ENCODE data around the gene PLEKHA6.

PLEKHA6 gene

DNA sequence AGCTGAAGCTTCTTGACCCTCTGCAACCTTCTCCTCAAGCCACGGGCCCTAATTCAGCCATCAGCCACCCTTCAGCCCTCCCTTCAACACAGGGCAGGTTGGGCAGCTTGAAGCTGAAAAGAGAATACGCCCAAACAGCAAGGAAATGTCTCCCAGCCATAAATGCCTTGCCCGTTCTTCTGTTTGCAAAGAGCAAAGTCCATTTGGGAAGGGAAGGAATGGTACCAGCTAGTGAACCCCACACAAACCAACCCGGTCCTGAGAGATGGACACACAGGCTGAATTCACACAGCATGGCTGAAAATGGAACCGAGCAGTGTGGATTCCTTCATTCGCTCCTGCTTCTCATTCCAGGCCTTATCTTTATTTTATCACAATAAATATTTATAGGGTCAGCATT lies 11.5 kb downstream of the PLEKHA6 start:
- ChIA-PET CTCF (interaction anchor here (1.4 kb wide), 1 partner anchor 47 kb away, joined by 3 read pairs; no protein-coding TSS in a partner anchor), POLR2A (ENCODE audit: low non-redundant PET) (no interaction called here)
- TF ChIP-seq, protein P1, sequence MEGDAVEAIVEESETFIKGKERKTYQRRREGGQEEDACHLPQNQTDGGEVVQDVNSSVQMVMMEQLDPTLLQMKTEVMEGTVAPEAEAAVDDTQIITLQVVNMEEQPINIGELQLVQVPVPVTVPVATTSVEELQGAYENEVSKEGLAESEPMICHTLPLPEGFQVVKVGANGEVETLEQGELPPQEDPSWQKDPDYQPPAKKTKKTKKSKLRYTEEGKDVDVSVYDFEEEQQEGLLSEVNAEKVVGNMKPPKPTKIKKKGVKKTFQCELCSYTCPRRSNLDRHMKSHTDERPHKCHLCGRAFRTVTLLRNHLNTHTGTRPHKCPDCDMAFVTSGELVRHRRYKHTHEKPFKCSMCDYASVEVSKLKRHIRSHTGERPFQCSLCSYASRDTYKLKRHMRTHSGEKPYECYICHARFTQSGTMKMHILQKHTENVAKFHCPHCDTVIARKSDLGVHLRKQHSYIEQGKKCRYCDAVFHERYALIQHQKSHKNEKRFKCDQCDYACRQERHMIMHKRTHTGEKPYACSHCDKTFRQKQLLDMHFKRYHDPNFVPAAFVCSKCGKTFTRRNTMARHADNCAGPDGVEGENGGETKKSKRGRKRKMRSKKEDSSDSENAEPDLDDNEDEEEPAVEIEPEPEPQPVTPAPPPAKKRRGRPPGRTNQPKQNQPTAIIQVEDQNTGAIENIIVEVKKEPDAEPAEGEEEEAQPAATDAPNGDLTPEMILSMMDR (conservative IDR thresholded peaks at IDR 0.05; ENCODE audit: low read depth) = no peak
- no peak overlapping the region for H3K27ac ChIP-seq
- DNase-seq (ENCODE audit: low spot score) = no peak

DNA sequence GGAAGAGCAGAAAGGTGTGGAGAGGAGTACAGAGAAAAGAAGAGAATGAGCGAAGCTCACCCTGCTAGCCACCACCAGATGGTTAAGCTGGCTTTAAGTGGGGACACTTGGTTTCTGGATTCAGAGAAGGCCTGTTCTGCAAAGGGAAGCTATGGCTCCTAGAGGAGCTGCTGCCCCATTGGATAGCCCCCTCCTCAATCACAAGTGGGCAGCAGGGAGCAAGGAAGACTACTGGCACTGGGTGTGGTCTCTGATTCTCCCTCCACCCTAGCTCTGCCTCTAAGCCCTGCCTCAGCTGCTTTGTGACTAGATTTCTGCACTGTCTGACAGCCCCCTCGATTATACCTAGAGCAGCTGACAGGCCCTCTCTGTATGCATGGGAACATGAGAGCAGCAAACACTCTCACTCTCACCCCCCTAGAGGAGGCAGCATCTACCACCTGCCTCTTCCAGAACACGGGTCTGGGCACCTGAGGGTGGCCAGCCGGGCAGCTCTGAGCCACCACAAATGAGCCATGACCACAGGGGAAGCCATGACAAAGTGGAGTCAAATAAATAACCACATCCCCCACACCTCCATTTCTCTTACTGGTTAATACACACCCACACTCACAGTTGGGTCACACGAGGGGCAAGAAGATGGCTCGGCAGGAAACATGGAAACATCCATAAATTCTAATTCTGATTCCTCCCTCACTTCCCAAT lies 13.6 kb downstream of the PLEKHA6 start:
- no peak overlapping the region for H3K27ac ChIP-seq
- TF ChIP-seq, protein P1 (conservative IDR thresholded peaks at IDR 0.05; ENCODE audit: low read depth) = no peak
- POLR2A ChIA-PET (ENCODE audit: low non-redundant PET) = no interaction called here
- no peak for DNase-seq (ENCODE audit: low spot score)
- CTCF ChIA-PET = interaction anchor here (0.6 to 1.5 kb wide), 4 partner anchors 16 to 485 kb away, joined by 3 to 5 read pairs (median 4); no protein-coding TSS in a partner anchor

DNA sequence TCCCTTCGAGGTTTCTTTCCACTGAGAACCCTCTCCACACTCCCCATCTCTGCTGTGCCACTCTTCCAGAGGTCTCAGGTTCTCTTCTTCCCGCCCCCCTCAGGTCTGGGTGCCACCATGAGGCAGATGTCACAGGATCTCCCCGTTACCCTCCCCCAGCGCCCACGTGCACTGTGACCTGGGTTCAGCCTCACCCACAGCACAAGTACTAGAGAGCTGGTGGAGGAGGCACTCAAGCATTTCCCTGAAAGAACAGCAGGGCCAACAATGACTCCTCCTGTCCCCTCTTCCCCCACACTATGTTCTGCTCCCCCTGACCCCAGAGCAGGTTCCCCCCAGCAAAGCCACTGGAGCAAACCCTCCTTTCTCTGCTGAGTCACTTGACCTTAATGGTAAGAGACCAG lies 14.3 kb downstream of the PLEKHA6 start:
- CTCF ChIA-PET = interaction anchor here (0.7 to 1.5 kb wide), 3 partner anchors 17 to 183 kb away, joined by 3 to 5 read pairs (median 4); no protein-coding TSS in a partner anchor
- H3K27ac ChIP-seq = no peak overlapping the region

DNA sequence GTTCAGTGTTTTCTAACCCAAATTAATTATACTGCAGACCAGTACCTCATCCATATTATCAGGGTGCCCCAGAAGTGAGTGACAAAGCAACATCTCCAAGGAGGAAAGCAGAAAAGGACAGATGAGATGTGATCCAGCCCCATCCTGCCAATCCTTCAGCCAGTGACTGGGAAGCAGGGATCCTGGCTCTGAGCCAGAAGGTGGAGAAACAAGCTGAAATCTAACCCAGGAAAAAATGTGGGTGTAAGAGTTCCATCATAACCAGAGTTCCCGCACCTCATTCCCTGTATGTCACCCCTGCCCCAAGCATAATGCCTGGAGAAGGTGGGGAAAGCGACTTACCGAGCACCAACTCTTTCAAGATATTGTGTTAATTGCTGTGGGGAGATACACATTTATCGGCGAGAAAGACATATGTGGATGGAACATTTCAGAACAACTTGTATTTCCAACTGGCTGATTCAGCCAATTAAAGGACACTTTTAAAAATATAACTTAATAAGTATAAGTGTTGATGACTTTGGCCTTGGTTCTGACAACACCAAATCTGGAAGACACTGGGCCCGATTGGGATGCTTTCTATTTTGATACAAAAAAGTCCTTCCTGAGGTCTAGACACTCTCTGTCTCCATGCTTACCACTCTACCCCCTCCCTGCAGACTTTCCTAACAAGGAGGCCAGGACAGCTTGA lies 14.9 kb downstream of the PLEKHA6 start:
- CTCF ChIA-PET = interaction anchor here (1.0 to 2.0 kb wide), 3 partner anchors 22 to 183 kb away, joined by 4 to 9 read pairs (median 5); no protein-coding TSS in a partner anchor
- H3K27ac ChIP-seq = no peak overlapping the region
- POLR2A ChIA-PET (ENCODE audit: low non-redundant PET) = no interaction called here
- TF ChIP-seq, protein P1 (conservative IDR thresholded peaks at IDR 0.05; ENCODE audit: low read depth) = no peak
- DNase-seq (ENCODE audit: low spot score) = peak; percentile 63

More for the DNA sequence above, 14.3 kb downstream of the PLEKHA6 start:
- POLR2A ChIA-PET (ENCODE audit: low non-redundant PET) = no interaction called here
- TF ChIP-seq, protein P1 (conservative IDR thresholded peaks at IDR 0.05; ENCODE audit: low read depth) = no peak
- no peak for DNase-seq (ENCODE audit: low spot score)

DNA sequence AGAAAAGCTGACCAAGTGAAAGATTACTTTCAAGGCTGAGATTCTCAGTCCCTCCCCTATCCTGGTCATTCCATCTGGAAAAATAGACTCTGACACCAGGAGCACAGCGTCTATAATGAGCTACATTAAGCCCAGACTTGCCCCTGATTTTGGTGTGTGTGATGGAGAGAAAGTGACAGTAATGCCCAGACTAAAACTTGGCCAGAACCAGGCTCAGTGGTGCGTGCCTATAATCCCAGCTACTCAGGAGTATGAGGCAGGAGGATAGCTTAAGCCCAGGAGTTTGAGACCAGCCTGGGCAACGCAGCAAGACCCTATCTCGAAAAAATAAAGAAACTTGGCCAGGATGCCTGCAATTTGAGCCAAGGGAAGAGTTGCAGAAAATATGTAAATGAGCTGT lies 15.9 kb downstream of the PLEKHA6 start:
- CTCF ChIA-PET = interaction anchor here (0.5 to 2.0 kb wide), 7 partner anchors 10 to 328 kb away, joined by 3 to 9 read pairs (median 3); no protein-coding TSS in a partner anchor
- POLR2A ChIA-PET (ENCODE audit: low non-redundant PET) = no interaction called here
- no peak for DNase-seq (ENCODE audit: low spot score)
- TF ChIP-seq, protein P1 (conservative IDR thresholded peaks at IDR 0.05; ENCODE audit: low read depth) = no peak
- H3K27ac ChIP-seq = no peak overlapping the region

DNA sequence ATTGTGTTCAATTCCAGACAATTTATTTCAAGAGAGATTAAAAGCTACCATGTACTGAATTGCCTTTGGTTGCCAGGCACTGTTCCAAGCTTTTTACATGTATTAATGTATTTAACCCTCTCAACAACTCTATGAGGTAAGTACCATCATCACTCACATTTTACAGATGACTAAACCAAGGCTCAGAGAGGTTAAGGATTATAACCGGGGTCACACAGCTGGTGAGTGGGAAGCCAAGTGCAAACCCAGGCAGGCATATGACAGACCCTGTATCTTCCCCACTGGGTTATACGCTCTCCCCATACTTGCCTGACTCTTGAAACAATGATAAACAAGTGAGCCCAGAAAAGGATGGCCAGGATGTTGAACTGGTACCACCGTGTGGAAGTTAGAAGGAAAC lies 16.5 kb downstream of the PLEKHA6 start:
- ChIA-PET CTCF (interaction anchor here (0.5 to 2.0 kb wide), 9 partner anchors 11 to 641 kb away, joined by 3 to 9 read pairs (median 3); no protein-coding TSS in a partner anchor), POLR2A (ENCODE audit: low non-redundant PET) (no interaction called here)
- no peak for DNase-seq (ENCODE audit: low spot score)
- TF ChIP-seq, protein P1 (conservative IDR thresholded peaks at IDR 0.05; ENCODE audit: low read depth) = no peak
- no peak overlapping the region for H3K27ac ChIP-seq
